IMR-90 (cell line): ENCODE measurements around the gene LRCH3. TPM values are rescaled to one million over a fixed set of nuclear protein-coding genes. Genes with fewer than 3 reads are reported as not detected.

Experiments used
- ATAC-seq: fragments of 200-7000 bp; cut with Tn5 transposase; 2 replicates; pipeline ENCODE4 v1.9.1; 2020; ENCODE audit warnings: low read depth, mild to moderate bottlenecking, moderate library complexity
- BruUV-seq: library from RNA; stranded (reverse); fragments of 400-500 nt; replicated peaks from 2 replicates; lab custom pipeline; 2021; lab: Mats Ljungman, UMichigan
- CTCF ChIA-PET: fragments of 300-600 bp; formaldehyde crosslinking; extraction: SDS; loops from one replicate; lab custom pipeline; 2021; ENCODE audit warnings: antibody characterized with exemption; lab: Yijun Ruan, JAX
- POLR2A ChIA-PET: fragments of 300-600 bp; sonication (Branson Sonifier 250); formaldehyde crosslinking; loops from one replicate; lab custom pipeline; 2022; ENCODE audit warnings: antibody characterized with exemption; ENCODE audit not compliant: unreplicated experiment; lab: Charles Lee
- DNase-seq: peaks from one replicate; pipeline ENCODE4 v3.0.0; 2013
- H2AFZ ChIP-seq: replicated peaks from 2 replicates; pipeline ENCODE3; 2013; ENCODE audit warnings: low read length, mild to moderate bottlenecking; ENCODE audit not compliant: poor library complexity
- H2AK5ac ChIP-seq: 2 replicates; pipeline ENCODE4 v1.6.1; 2013; ENCODE audit warnings: low read depth, low read length, inconsistent platforms
- H2AK9ac ChIP-seq: replicated peaks from 2 replicates; pipeline ENCODE3; 2013; ENCODE audit warnings: mild to moderate bottlenecking, low read depth, low read length, moderate library complexity; ENCODE audit not compliant: poor library complexity
- H2BK120ac ChIP-seq: 2 replicates; pipeline ENCODE4 v1.6.1; 2013; ENCODE audit warnings: low read depth, low read length, inconsistent platforms
- H2BK15ac ChIP-seq: 3 replicates; pipeline ENCODE4 v1.6.1; 2013; ENCODE audit warnings: low read depth, low read length, inconsistent platforms
- H2BK20ac ChIP-seq: 2 replicates; pipeline ENCODE4 v1.6.1; 2013; ENCODE audit warnings: low read depth, mild to moderate bottlenecking, inconsistent platforms, low read length, moderate library complexity
- H2BK5ac ChIP-seq: 2 replicates; pipeline ENCODE4 v1.6.1; 2013; ENCODE audit warnings: mild to moderate bottlenecking, low read depth, low read length, inconsistent platforms; ENCODE audit not compliant: poor library complexity, severe bottlenecking
- H3K14ac ChIP-seq: replicated peaks from 2 replicates; pipeline ENCODE4 v1.6.1; 2013; ENCODE audit warnings: low read depth, low read length, inconsistent platforms
- H3K18ac ChIP-seq: 2 replicates; pipeline ENCODE4 v1.6.1; 2013; ENCODE audit warnings: low read depth, low read length, control low read depth
- H3K23ac ChIP-seq: 2 replicates; pipeline ENCODE4 v1.6.1; 2013; ENCODE audit warnings: low read depth, low read length, inconsistent platforms
- H3K27ac ChIP-seq: 2 replicates; pipeline ENCODE4 v1.5.1; 2013; ENCODE audit warnings: mild to moderate bottlenecking, control low read depth, low read length; ENCODE audit not compliant: insufficient read depth
- H3K27me3 ChIP-seq: 2 replicates; pipeline ENCODE4 v1.6.1; 2013; ENCODE audit warnings: low read length; ENCODE audit not compliant: control insufficient read depth, insufficient read depth
- H3K36me3 ChIP-seq: 2 replicates; pipeline ENCODE4 v1.6.1; 2013; ENCODE audit warnings: low read length, mixed read lengths; ENCODE audit not compliant: control insufficient read depth, insufficient read depth
- H3K4ac ChIP-seq: 2 replicates; pipeline ENCODE4 v1.6.1; 2013; ENCODE audit warnings: low read depth, low read length, inconsistent platforms
- H3K4me1 ChIP-seq: 2 replicates; pipeline ENCODE4 v1.6.1; 2013; ENCODE audit warnings: low read length, mixed read lengths; ENCODE audit not compliant: control insufficient read depth, insufficient read depth
- H3K4me2 ChIP-seq: 2 replicates; pipeline ENCODE4 v1.6.1; 2013; ENCODE audit warnings: low read depth, mild to moderate bottlenecking, control low read depth, low read length, moderate library complexity
- H3K4me3 ChIP-seq: 2 replicates; pipeline ENCODE4 v1.5.1; 2013; ENCODE audit warnings: low read depth, mild to moderate bottlenecking, control low read depth, low read length, moderate library complexity; ENCODE audit not compliant: insufficient read depth
- H3K56ac ChIP-seq: 2 replicates; pipeline ENCODE4 v1.6.1; 2013; ENCODE audit warnings: low read length, inconsistent platforms; ENCODE audit not compliant: insufficient read depth; ENCODE audit errors: extremely low read depth
- H3K79me1 ChIP-seq, 2 experiments: 2 replicates each; pipeline ENCODE4 v1.6.1; 2013; ENCODE audit warnings: low read length in 2 of 2, inconsistent platforms in 1 of 2, low read depth in 1 of 2
- H3K9ac ChIP-seq: 2 replicates; pipeline ENCODE4 v1.6.1; 2013; ENCODE audit warnings: low read depth, low read length, control low read depth
- H3K9me1 ChIP-seq: 2 replicates; pipeline ENCODE4 v1.6.1; 2013; ENCODE audit warnings: low read length, inconsistent platforms; ENCODE audit not compliant: insufficient read depth
- H3K9me3 ChIP-seq: 2 replicates; pipeline ENCODE4 v1.6.1; 2013; ENCODE audit warnings: low read length; ENCODE audit not compliant: control insufficient read depth, insufficient read depth
- H4K20me1 ChIP-seq: 2 replicates; pipeline ENCODE4 v1.6.1; 2013; ENCODE audit warnings: low read length, inconsistent platforms; ENCODE audit not compliant: insufficient read depth
- H4K5ac ChIP-seq: 2 replicates; pipeline ENCODE4 v1.6.1; 2013; ENCODE audit warnings: mild to moderate bottlenecking, low read depth, low read length, control low read depth
- H4K8ac ChIP-seq, 2 experiments: 2 replicates each; pipeline ENCODE4 v1.6.1; 2013; ENCODE audit warnings: low read depth in 2 of 2, low read length in 2 of 2, control low read depth in 1 of 2, inconsistent platforms in 1 of 2
- H4K91ac ChIP-seq: 2 replicates; pipeline ENCODE4 v1.6.1; 2013; ENCODE audit warnings: low read depth, low read length, inconsistent platforms; ENCODE audit not compliant: insufficient read depth
- BHLHE40 ChIP-seq: fragments of 150-350 bp; IDR thresholded peaks from 2 replicates; pipeline ENCODE4 v1.6.1; 2016; ENCODE audit warnings: mild to moderate bottlenecking, low read depth, low read length
- CEBPB ChIP-seq: IDR thresholded peaks from 2 replicates; pipeline ENCODE4 v1.6.1; 2012; ENCODE audit warnings: low read depth, low read length, improper control_type of control experiment
- CHD1 ChIP-seq: IDR thresholded peaks from 2 replicates; pipeline ENCODE4 v1.6.1; 2012; ENCODE audit warnings: low read depth, low read length, improper control_type of control experiment
- ELK1 ChIP-seq: fragments of 150-350 bp; IDR thresholded peaks from 2 replicates; pipeline ENCODE4 v1.6.1; 2016; ENCODE audit warnings: low read depth, mild to moderate bottlenecking, low read length, moderate library complexity, borderline replicate concordance
- FOS ChIP-seq: fragments of 150-350 bp; IDR thresholded peaks from 2 replicates; pipeline ENCODE4 v1.6.1; 2016; ENCODE audit warnings: low read depth, low read length
- MAFK ChIP-seq: IDR thresholded peaks from 2 replicates; pipeline ENCODE4 v1.6.1; 2012; ENCODE audit warnings: low read depth, low read length, improper control_type of control experiment
- MAZ ChIP-seq: IDR thresholded peaks from 2 replicates; pipeline ENCODE4 v1.6.1; 2012; ENCODE audit warnings: low read depth, mild to moderate bottlenecking, low read length, improper control_type of control experiment, moderate library complexity, borderline replicate concordance
- MXI1 ChIP-seq: IDR thresholded peaks from 2 replicates; pipeline ENCODE4 v1.6.1; 2012; ENCODE audit warnings: low read depth, mild to moderate bottlenecking, low read length, moderate library complexity, borderline replicate concordance
- NFE2L2 ChIP-seq: fragments of 150-350 bp; IDR thresholded peaks from 2 replicates; pipeline ENCODE4 v1.6.1; 2016; ENCODE audit warnings: low read depth, mild to moderate bottlenecking, low read length
- POLR2A ChIP-seq: IDR thresholded peaks from 2 replicates; pipeline ENCODE4 v1.6.1; 2012; ENCODE audit warnings: mild to moderate bottlenecking, low read depth, low read length
- RAD21 ChIP-seq: IDR thresholded peaks from 2 replicates; pipeline ENCODE4 v1.6.1; 2012; ENCODE audit warnings: low read length, improper control_type of control experiment
- RCOR1 ChIP-seq: IDR thresholded peaks from 2 replicates; pipeline ENCODE4 v1.6.1; 2012; ENCODE audit warnings: mild to moderate bottlenecking, low read length, improper control_type of control experiment; ENCODE audit not compliant: insufficient replicate concordance
- RFX5 ChIP-seq: IDR thresholded peaks from 2 replicates; pipeline ENCODE4 v1.8.0; 2012; ENCODE audit warnings: low read depth, mild to moderate bottlenecking, low read length, moderate library complexity
- SMC3 ChIP-seq: fragments of 150-350 bp; IDR thresholded peaks from 2 replicates; pipeline ENCODE4 v1.6.1; 2016; ENCODE audit warnings: low read depth, mild to moderate bottlenecking, antibody characterized with exemption, low read length, moderate library complexity
- USF2 ChIP-seq: fragments of 150-350 bp; IDR thresholded peaks from 2 replicates; pipeline ENCODE4 v1.6.1; 2017; ENCODE audit warnings: mild to moderate bottlenecking, antibody characterized with exemption, low read length, low read depth
- WGBS, 2 experiments: methylation state at CpG; one replicate each; pipeline versions ENCODE4 v1.1.5 to v1.1.7; 2013; ENCODE audit warnings: missing lambda C conversion rate in 2 of 2; ENCODE audit not compliant: insufficient read length in 1 of 2; ENCODE audit errors: extremely low coverage in 2 of 2; 5-methylcytosine and 5-hydroxymethylcytosine counted together
- dilution Hi-C: fragments of 300-500 bp; cut with HindIII; formaldehyde crosslinking; loops from one replicate; pipeline ENCODE4 v1.14.3; 2018; ENCODE audit warnings: low sequenced_read_pairs; ENCODE audit not compliant: unreplicated experiment
- in situ Hi-C: fragments of 300-500 bp; cut with MboI; formaldehyde crosslinking; loops from 3 replicates; pipeline ENCODE4 v1.14.3; 2019; ENCODE audit warnings: low sequenced_read_pairs, inconsistent platforms, mixed read lengths
- intact Hi-C: fragments of 100-400 bp; cut with micrococcal nuclease; formaldehyde crosslinking; loops from 2 replicates; pipeline ENCODE4 v1.10.0; 2022
- polyA plus RNA-seq, 3 experiments: library from polyadenylated mRNA; depleted of rRNA; stranded (reverse); fragments of >200 nt; gene quantifications; 2 replicates each; pipeline ENCODE4 v1.2.3, GENCODE V29; 2012; ENCODE audit warnings: low replicate concordance in 1 of 3
- total RNA-seq: library from RNA; depleted of rRNA; stranded (reverse); fragments of >200 nt; gene quantifications from 2 replicates; pipeline ENCODE4 v1.2.3, GENCODE V29; 2012
- TF ChIP-seq, protein P1 (sequence below): conservative IDR thresholded peaks from 2 replicates; pipeline ENCODE4 v1.5.1; 2012; ENCODE audit warnings: mild to moderate bottlenecking, low read depth, low read length, improper control_type of control experiment

Gene LRCH3
- total and polyA plus RNA-seq, 2 of the 4 experiments (the other 2 are of a cell fraction), result 28.5 to 40.5 TPM

- H3K23ac ChIP-seq, result no peak overlapping the region
- no peak overlapping the region for H2AK5ac ChIP-seq
- no peak overlapping the region for H2BK5ac ChIP-seq
- BruUV-seq, result no TSS peak
- WGBS, 2 experiments, result 80% methylated on average over 1 of the region's 5 CpGs; no CpG with 5 or more reads in 1 of the 2 experiments
- peaks cover 18% of the 10 kb centered on the region for H3K36me3 ChIP-seq
- H3K56ac ChIP-seq, result no peak overlapping the region
- H4K91ac ChIP-seq, result no peak overlapping the region
- H3K14ac ChIP-seq, result no peak overlapping the region
- ChIA-PET POLR2A (no interaction called here), CTCF (no interaction called here)
- no peak overlapping the region for H3K9ac ChIP-seq
- no peak overlapping the region for H3K27ac ChIP-seq
- H3K79me1 ChIP-seq, result peaks cover 0 to 3% of the 10 kb centered on the region in 2 experiments; a peak in 1 of 4 replicates
- no peak overlapping the region for H3K18ac ChIP-seq
- H3K9me1 ChIP-seq, result no peaks in the 10 kb centered on the region
- no peak overlapping the region for H3K4me2 ChIP-seq
- ATAC-seq, result no peak
- no peaks in the 10 kb centered on the region for H4K20me1 ChIP-seq
- no peak overlapping the region for H4K5ac ChIP-seq
- H2BK20ac ChIP-seq, result no peak overlapping the region
- H2BK120ac ChIP-seq, result no peak overlapping the region
- H2AK9ac ChIP-seq, result no peak overlapping the region
- H4K8ac ChIP-seq, result no peak overlapping the region
- in situ Hi-C loops (no loop called here), intact Hi-C loops (no loop called here), dilution Hi-C loops (no loop called here)
- TF ChIP-seq USF2 (no peak), CEBPB (no peak), BHLHE40 (no peak), CHD1 (no peak), MXI1 (no peak), RAD21 (no peak), SMC3 (no peak), MAZ (no peak), POLR2A (no peak), NFE2L2 (no peak), RCOR1 (no peak), MAFK (no peak), ELK1 (no peak), RFX5 (no peak), FOS (no peak)
- TF ChIP-seq, protein P1, sequence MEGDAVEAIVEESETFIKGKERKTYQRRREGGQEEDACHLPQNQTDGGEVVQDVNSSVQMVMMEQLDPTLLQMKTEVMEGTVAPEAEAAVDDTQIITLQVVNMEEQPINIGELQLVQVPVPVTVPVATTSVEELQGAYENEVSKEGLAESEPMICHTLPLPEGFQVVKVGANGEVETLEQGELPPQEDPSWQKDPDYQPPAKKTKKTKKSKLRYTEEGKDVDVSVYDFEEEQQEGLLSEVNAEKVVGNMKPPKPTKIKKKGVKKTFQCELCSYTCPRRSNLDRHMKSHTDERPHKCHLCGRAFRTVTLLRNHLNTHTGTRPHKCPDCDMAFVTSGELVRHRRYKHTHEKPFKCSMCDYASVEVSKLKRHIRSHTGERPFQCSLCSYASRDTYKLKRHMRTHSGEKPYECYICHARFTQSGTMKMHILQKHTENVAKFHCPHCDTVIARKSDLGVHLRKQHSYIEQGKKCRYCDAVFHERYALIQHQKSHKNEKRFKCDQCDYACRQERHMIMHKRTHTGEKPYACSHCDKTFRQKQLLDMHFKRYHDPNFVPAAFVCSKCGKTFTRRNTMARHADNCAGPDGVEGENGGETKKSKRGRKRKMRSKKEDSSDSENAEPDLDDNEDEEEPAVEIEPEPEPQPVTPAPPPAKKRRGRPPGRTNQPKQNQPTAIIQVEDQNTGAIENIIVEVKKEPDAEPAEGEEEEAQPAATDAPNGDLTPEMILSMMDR, result no peak
- H3K9me3 ChIP-seq, result no peaks in the 10 kb centered on the region
- H3K4ac ChIP-seq, result no peak overlapping the region
- H2AFZ ChIP-seq, result no peak overlapping the region
- no peaks in the 10 kb centered on the region for H3K27me3 ChIP-seq
- no peak overlapping the region for H3K4me3 ChIP-seq
- H2BK15ac ChIP-seq, result no peak overlapping the region
- H3K4me1 ChIP-seq, result no peaks in the 10 kb centered on the region
- DNase-seq, result no peak
Observed at GRCh38 chr3:197883541-197883940, 92.5 kb downstream of the LRCH3 start.
